HG03060 (cell line): ENCODE results near the gene EGR2.
"Not testable (repeated sequence)": the region's sequence is repeated elsewhere in the genome, so short reads cannot be mapped to it uniquely, and the experiment has no call there.

Source experiments
- ATAC-seq: cut with Tn5 transposase; IDR thresholded peaks from one replicate; pipeline ENCODE4 v1.9.1; 2021; ENCODE audit warnings: low read depth, moderate number of reproducible peaks; ENCODE audit not compliant: unreplicated experiment

The EGR2 gene

DNA sequence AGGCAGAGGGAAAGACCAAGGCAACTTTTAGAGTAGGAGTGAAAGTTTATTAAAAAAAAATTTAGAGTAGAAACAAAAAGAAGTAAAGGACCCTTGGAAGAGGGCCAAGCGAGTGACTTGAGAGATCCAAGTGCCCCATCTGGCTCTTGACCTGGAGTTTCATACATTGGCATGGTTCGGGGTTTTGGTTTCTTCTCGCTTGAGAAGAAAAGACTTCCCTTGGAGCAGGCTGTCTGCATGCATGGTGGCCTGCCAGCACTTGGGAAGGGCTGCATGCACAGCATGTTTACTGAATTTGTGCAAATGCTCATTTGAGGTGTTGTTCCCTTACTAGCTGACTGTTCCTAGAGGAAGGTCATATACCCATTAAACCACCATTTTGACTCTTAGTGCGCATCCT is 20.4 kb downstream of the EGR2 start:
- no peak for ATAC-seq

- ATAC-seq = no peak
Measured at GRCh38 chr10:62795100-62795499, 21.1 kb downstream of the EGR2 start.

DNA sequence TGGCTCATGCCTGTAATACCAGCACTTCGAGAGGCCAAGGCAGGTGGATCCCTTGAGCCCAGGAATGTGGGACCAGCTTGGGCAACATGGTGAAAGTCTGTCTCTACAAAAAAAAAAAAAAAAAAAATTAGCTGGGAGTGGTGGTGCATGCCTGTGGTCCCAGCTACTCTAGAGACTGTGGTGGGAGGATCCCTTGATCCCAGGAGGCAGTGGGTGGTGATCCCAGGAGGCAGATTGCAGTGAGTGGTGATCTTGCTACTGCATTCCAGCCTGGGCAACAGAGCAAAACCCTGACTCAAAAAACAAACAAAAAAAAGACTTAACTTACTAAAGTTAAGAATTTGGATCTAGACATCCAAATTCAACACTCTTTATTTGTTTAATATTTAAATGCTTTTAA is 21.9 kb downstream of the EGR2 start:
- ATAC-seq = no peak

DNA sequence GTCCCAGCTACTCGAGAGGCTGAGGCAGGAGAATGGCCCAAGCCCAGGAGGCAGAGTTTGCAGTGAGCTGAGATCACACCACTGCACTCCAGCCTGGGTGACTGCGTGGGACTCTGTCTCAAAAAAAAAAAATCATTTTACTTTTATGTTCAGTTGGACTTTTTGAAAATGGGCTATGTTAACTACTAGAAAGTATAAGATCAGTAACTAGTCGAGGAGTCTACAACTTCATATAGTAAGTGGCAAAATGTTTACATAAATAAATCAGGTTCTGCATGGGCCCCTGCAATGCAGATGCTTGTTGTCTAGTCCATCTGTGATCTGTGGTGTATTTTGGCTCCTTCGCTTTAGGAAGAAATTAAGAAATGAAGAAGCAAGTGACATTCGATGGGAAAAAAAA is 23.9 kb downstream of the EGR2 start:
- ATAC-seq = no peak

DNA sequence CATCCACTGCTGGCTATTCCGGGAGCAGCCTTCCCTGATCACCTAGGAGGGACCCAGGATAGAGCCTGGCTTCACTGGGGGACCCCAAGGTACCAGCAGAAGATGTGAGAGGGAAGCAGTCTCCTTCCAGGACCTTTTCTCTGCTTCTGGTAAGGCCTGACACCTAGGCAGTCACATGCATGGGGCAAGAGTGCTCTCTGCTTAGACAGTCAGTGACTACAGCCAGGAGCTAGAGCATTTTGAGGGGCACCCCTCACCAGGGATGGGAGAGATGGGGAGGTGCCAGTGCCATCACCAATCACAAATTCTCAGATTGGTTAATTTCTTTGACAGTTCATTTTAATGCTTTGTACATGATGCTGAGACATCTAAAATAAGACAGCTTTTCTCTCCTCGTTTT is 25.6 kb downstream of the EGR2 start:
- ATAC-seq = no peak

DNA sequence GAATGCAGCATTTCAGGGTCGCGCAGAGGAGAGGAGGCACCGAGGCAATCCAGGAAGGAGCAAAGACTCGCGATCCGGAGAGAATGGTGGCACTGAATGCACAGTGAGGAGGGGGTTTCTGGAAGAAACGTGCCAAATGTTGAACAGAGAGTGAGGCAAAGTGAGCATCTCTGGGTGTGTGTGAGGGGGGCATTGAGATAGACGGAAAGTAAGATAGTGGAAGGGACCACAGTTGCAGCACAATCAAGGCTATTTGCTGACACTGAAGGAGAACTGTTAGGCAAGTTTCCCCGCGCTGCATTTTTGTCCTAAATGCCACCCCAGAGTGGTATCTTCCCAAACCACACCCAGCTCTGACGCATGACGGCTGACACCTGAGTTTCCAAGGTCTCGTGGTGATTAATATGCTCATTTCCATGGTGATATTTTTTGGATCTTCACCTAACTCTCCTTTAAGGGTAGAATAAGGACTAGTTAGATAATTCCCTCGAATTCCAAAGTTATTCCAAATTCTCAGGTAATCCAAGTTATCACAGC is 26.1 kb downstream of the EGR2 start:
- ATAC-seq = no peak

DNA sequence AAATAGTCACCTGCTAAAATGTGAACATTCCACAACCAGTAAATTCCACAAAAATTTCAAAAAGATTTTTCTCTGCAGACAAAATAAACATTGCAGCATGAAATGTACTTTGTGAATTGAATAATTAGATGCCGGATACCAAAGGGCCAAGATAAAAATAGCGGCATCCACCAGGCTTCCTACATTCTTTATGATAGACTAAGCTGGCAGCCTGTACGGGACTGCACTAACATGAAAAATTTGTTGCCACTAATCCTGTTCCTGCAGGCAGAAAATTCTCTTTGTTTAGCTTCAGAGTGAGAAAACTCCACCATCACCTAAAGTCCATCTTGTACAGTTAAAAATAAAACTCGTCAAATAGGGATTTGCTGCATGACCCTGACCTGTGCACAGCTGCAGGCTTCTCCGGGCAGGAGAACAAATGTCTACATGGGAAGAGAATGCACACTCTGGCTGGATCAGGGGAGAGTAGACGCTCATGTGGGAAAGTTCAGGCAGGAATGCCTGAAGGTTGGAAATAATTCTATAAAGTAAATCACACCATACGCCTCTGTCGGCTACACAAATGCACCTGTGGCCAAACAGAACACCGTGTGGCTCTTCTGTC is 27.2 kb downstream of the EGR2 start:
- no peak for ATAC-seq

- ATAC-seq = not testable (repeated sequence)
Measured at GRCh38 chr10:62788285-62788684, 27.9 kb downstream of the EGR2 start.

GRCh38 chr10:62784537-62784936 is 31.6 kb downstream of the EGR2 start:
- not testable (repeated sequence) for ATAC-seq

GRCh38 chr10:62779487-62780248 is 36.5 kb downstream of the EGR2 start:
- ATAC-seq = peak; percentile 91

DNA sequence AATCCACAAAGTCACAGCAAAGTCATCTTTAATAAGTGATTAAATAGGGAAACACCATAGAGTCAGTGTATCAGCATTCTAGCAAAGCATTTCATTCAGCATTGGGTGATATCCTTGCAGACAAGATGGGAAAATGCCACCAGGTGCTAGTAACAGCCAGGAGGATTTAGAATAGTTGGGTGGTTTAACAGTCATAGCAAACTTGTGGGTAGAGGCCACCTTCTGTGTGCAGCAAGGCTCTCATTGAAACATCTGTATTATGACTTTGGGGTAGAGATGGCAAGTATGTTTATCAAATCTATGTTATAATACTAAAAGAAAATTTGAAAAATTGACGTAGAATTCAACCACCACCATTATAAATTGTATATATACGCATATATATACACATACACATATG is 38.0 kb downstream of the EGR2 start:
- no peak for ATAC-seq

DNA sequence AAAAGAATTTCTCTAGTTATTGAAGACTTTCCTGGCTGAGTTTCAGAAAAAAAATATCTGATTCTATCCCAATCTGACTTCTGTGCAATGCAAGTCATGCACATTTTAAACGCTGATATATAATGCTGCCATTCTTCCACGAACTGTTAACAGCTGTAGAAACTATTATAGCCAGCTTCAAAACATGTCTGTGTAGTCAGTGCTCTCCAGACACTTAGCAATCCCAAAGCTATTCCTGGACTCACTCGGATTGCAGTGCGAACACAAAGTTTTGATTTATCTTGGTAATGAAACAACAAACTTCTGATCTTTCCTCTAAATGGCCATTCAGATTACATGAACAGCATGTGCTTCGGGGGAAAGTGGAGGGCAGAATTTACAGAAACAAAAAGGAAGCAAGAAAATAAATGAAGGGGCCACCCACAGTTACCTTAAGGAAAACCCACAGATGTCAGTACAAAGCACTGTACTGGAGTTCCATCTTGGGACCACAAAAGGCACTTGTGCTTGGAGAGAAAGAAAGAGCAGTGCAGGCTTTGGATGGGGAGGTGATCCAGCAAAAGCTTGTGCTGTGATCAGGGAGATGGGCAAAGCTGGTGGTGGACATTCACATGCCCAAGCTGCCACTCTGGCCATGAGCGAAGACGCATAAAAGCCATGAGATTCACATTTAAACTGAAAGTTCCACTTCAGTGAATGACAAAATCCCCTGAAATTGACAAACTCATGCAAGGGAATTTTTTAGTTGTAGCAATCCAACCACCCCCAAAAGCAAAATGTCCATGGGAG is 43.8 kb downstream of the EGR2 start:
- no peak for ATAC-seq

- no peak for ATAC-seq
Measured at GRCh38 chr10:62769574-62770242, 46.5 kb downstream of the EGR2 start.

DNA sequence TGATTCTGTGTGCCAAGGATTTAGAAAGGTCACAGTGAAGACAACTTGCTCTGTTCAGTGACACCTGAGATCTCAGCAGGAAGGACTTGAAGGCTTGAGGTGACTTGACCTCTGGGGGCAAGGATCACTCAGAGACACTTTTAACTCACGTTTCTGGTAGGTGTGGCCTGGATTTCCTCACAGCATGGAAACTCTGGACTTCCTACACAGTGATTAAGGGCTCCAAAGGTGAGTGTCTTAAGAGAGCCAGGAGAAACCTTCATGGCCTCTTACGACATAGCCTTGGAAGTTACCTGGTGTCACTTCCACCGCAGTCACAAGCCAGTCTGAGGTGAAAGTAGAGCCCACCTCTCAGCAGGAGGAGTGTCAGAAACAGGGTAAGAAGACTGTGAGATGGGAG is 49.8 kb downstream of the EGR2 start:
- no peak for ATAC-seq

DNA sequence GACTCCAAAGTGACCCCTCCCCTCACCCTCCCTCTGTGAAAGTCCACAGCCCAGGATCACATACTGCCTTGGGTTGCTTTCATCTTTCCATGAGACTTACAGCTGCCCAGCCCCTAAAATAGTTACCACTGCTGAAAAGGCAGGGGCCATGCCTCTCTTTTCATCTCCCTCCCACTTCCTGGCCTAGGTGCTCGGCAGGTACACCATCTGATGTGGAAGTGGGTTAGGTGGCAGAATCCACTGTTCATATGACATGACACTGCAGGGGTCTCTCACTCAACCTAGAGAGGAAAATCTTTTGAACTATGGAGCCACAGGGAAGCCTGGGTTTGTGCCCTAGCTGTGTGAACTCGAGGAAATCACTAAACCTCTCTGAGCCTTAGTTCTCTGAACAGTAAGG is 50.4 kb downstream of the EGR2 start:
- ATAC-seq = no peak

DNA sequence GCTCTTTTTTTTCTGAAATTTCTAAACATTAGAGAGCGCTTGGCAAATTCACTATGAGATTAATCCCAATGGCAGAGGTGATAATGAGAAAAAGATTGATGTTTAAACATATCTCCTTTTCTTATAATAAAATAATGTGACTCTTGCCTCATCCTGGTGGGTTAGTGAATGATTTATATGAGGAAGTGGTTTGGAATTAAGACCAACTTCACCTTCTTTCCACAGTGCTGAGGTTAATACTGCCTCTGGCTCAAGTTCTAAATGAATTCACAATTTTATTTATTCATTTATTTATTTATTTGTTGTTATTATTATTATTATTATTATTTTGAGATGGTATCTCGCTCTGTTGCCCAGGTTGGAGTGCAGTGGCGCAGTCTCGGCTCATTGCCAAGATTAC is 52.2 kb downstream of the EGR2 start:
- no peak for ATAC-seq

DNA sequence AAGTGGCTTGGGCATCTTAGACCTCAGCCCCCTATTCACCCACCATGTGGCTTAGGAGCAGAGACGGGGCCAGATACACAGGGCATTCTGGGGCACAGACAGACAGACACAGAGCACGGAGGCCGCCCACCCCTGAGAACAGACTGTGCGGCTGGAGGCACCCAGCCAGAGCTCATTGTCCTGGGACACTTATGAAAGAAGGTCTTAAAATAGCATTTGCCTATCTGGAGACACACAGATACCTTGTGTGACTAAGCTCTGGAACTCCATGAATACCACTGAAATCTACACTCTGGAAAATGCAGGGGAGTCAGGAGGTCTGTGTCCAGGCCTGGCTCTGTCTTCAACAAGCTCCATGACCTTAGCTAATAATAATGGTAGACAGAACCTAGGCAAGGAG is 53.0 kb downstream of the EGR2 start:
- ATAC-seq = no peak
